DOHH2 (cell line): Measurements from ENCODE around the gene SCRN2.

Experiments
- H3F3A ChIP-seq: fragments of 200-600 bp; sonication (generic), shearing (Covaris generic); 2 replicates; pipeline ENCODE4 v1.6.0; 2016; ENCODE audit warnings: antibody characterized with exemption, mild to moderate bottlenecking; ENCODE audit not compliant: control insufficient read depth, insufficient read depth
- H3K27ac ChIP-seq: fragments of 200-600 bp; sonication (generic); 2 replicates; pipeline ENCODE4 v1.5.1; 2014; ENCODE audit warnings: low read depth, mild to moderate bottlenecking, low read length, moderate library complexity
- H3K27me3 ChIP-seq: fragments of 200-600 bp; sonication (generic); 2 replicates; pipeline ENCODE4 v1.6.1; 2014; ENCODE audit warnings: mild to moderate bottlenecking, low read length, mixed read lengths; ENCODE audit not compliant: control insufficient read depth
- H3K36me3 ChIP-seq: fragments of 200-600 bp; sonication (generic); 2 replicates; pipeline ENCODE4 v1.6.1; 2014; ENCODE audit warnings: mild to moderate bottlenecking, low read length, moderate library complexity, mixed read lengths; ENCODE audit not compliant: control insufficient read depth
- H3K4me1 ChIP-seq: fragments of 200-600 bp; sonication (generic); 2 replicates; pipeline ENCODE4 v1.6.1; 2014; ENCODE audit warnings: mild to moderate bottlenecking, low read length, mixed read lengths; ENCODE audit not compliant: control insufficient read depth
- H3K4me2 ChIP-seq: fragments of 200-600 bp; sonication (generic); 2 replicates; pipeline ENCODE4 v1.6.0; 2014; ENCODE audit warnings: mild to moderate bottlenecking, low read length, moderate library complexity
- H3K4me3 ChIP-seq: fragments of 200-600 bp; sonication (generic); 2 replicates; pipeline ENCODE4 v1.5.1; 2014; ENCODE audit warnings: mild to moderate bottlenecking, low read length, mixed read lengths
- H3K79me2 ChIP-seq: fragments of 200-600 bp; sonication (generic); 2 replicates; pipeline ENCODE4 v1.6.1; 2014; ENCODE audit warnings: mild to moderate bottlenecking, low read length, mixed read lengths; ENCODE audit not compliant: control insufficient read depth
- H3K9me2 ChIP-seq: fragments of 200-600 bp; sonication (generic); replicated peaks from 2 replicates; pipeline ENCODE4 v1.6.1; 2014; ENCODE audit warnings: mild to moderate bottlenecking, low read length, mixed read lengths; ENCODE audit not compliant: control insufficient read depth
- H3K9me3 ChIP-seq: fragments of 200-600 bp; sonication (generic); 2 replicates; pipeline ENCODE4 v1.6.1; 2014; ENCODE audit warnings: antibody characterized with exemption, low read length, mixed read lengths; ENCODE audit not compliant: control insufficient read depth, insufficient read depth
- H4K20me1 ChIP-seq: fragments of 200-600 bp; sonication (generic); 2 replicates; pipeline ENCODE4 v1.6.0; 2014; ENCODE audit warnings: low read depth, mild to moderate bottlenecking, antibody characterized with exemption, low read length, moderate library complexity; ENCODE audit not compliant: control insufficient read depth, insufficient read depth
- CTCF ChIP-seq: fragments of 200-600 bp; sonication (generic); IDR thresholded peaks from one replicate; pipeline ENCODE4 v1.5.1; 2014; ENCODE audit warnings: antibody characterized with exemption, mild to moderate bottlenecking, low read depth, low read length; ENCODE audit not compliant: poor library complexity, severe bottlenecking
- EZH2phosphoT487 ChIP-seq: fragments of 200-600 bp; sonication (generic); IDR thresholded peaks from 2 replicates; pipeline ENCODE4 v1.6.1; 2017; ENCODE audit warnings: borderline replicate concordance, mild to moderate bottlenecking, antibody characterized with exemption, low read length, moderate library complexity, mixed read lengths

SCRN2 gene

GRCh38 chr17:47846716-47847340, 5.8 kb upstream of the SCRN2 start:
- Histone ChIP-seq H3K79me2 (no peaks in the 10 kb centered on the region), H3F3A (no peaks in the 10 kb centered on the region), H3K4me1 (peaks cover 7% of the 10 kb centered on the region), H3K4me2 (no peak overlapping the region), H4K20me1 (no peaks in the 10 kb centered on the region), H3K9me2 (no peaks in the 10 kb centered on the region), H3K36me3 (no peaks in the 10 kb centered on the region), H3K9me3 (no peaks in the 10 kb centered on the region), H3K27me3 (peaks cover 39% of the 10 kb centered on the region), H3K27ac (no peak overlapping the region), H3K4me3 (no peak overlapping the region)
- TF ChIP-seq EZH2phosphoT487 (no peak), CTCF (no peak)

- Histone ChIP-seq H3K36me3 (no peaks in the 10 kb centered on the region), H3K4me2 (no peak overlapping the region), H3K4me3 (no peak overlapping the region), H3K4me1 (peaks cover 14% of the 10 kb centered on the region), H4K20me1 (no peaks in the 10 kb centered on the region), H3K9me2 (no peaks in the 10 kb centered on the region), H3K79me2 (no peaks in the 10 kb centered on the region), H3K9me3 (no peaks in the 10 kb centered on the region), H3K27ac (no peak overlapping the region), H3F3A (no peaks in the 10 kb centered on the region), H3K27me3 (peaks cover 28% of the 10 kb centered on the region)
- no peak for TF ChIP-seq CTCF
- no peak for TF ChIP-seq EZH2phosphoT487
These were observed 4.6 kb upstream of the SCRN2 start for GRCh38 chr17:47845716-47846075.

- H3K27me3 ChIP-seq = peaks cover 22% of the 10 kb centered on the region
- no peaks in the 10 kb centered on the region for H3K36me3 ChIP-seq
- no peak overlapping the region for H3K27ac ChIP-seq
- no peak overlapping the region for H3K4me3 ChIP-seq
- TF ChIP-seq CTCF = peak; percentile 58
- TF ChIP-seq EZH2phosphoT487 = no peak
- H3K9me3 ChIP-seq = no peaks in the 10 kb centered on the region
- no peaks in the 10 kb centered on the region for H3K9me2 ChIP-seq
- H3K4me1 ChIP-seq = peaks cover 20% of the 10 kb centered on the region
- H3K79me2 ChIP-seq = no peaks in the 10 kb centered on the region; the same call in 1 of the 2 replicates
- H3K4me2 ChIP-seq = no peak overlapping the region
- no peaks in the 10 kb centered on the region for H4K20me1 ChIP-seq
- H3F3A ChIP-seq = no peaks in the 10 kb centered on the region
These were observed 4.0 kb upstream of the SCRN2 start for GRCh38 chr17:47844814-47845715.
